ENCODE results near the gene CYTIP.

Gene CYTIP

GRCh38 chr2:157460897-157461296, 17.0 kb upstream of the CYTIP start:
- DNase-seq, result no peak

- no peak for DNase-seq
Measured at GRCh38 chr2:157460384-157460837, 16.5 kb upstream of the CYTIP start.

GRCh38 chr2:157459486-157459885, 15.6 kb upstream of the CYTIP start:
- DNase-seq, result no peak

- DNase-seq, result no peak
Measured at GRCh38 chr2:157447741-157448140, 3.9 kb upstream of the CYTIP start.

- peak; percentile 28 for DNase-seq
Measured at GRCh38 chr2:157447031-157447430, 3.1 kb upstream of the CYTIP start.

- DNase-seq, result peak; percentile 21
Measured at GRCh38 chr2:157444641-157445040, 752 bp upstream of the CYTIP start.

- peak; percentile 54 for DNase-seq
Measured at GRCh38 chr2:157443090-157443489, 799 bp downstream of the CYTIP start.

GRCh38 chr2:157442636-157443035, 1.3 kb downstream of the CYTIP start:
- no peak for DNase-seq

GRCh38 chr2:157442191-157442590, 1.7 kb downstream of the CYTIP start:
- no peak for DNase-seq

- DNase-seq, result peak; percentile 29
Measured at GRCh38 chr2:157441072-157441454, 2.8 kb downstream of the CYTIP start.

- DNase-seq, result no peak
Measured at GRCh38 chr2:157440404-157441071, 3.4 kb downstream of the CYTIP start.

GRCh38 chr2:157439824-157440186, 4.1 kb downstream of the CYTIP start:
- DNase-seq, result peak; percentile 58

GRCh38 chr2:157438863-157439823, 4.7 kb downstream of the CYTIP start:
- DNase-seq, result peak; percentile 67

- DNase-seq, result peak; percentile 23
Measured at GRCh38 chr2:157433394-157433793, 10.5 kb downstream of the CYTIP start.

- DNase-seq, result no peak
Measured at GRCh38 chr2:157432475-157433106, 11.3 kb downstream of the CYTIP start.

- DNase-seq, result no peak
Measured at GRCh38 chr2:157431176-157431575, 12.7 kb downstream of the CYTIP start.

- no peak for DNase-seq
Measured at GRCh38 chr2:157428500-157429175, 15.3 kb downstream of the CYTIP start.

- DNase-seq, result no peak
Measured at GRCh38 chr2:157427922-157428303, 16.0 kb downstream of the CYTIP start.

- DNase-seq, result no peak
Measured at GRCh38 chr2:157427003-157427921, 16.6 kb downstream of the CYTIP start.

GRCh38 chr2:157426477-157426994, 17.4 kb downstream of the CYTIP start:
- DNase-seq, result no peak

- DNase-seq, result no peak
Measured at GRCh38 chr2:157424374-157424773, 19.5 kb downstream of the CYTIP start.

- no peak for DNase-seq
Measured at GRCh38 chr2:157421964-157422363, 21.9 kb downstream of the CYTIP start.

All from OCI-M1 (cell line).